Measurements from ENCODE around the gene CNTNAP2.

DNA sequence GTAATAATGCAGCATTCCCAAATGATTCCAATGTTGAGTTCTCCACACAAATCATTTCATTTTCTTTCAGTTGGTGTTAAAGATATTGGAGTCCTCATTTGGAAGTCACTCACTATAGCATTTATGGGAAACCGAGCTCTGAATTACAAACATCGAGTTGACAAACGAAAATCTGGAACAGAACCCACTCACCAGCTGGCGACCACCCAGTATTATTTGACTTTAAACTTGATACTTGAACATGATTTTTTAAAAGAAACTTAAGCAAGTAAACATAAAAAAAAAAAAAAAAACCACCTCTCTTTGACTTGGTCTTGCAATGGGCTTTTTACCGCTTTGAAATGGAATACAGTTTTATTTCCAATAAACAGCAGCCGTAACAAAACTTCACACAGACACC, 1897.4 kb downstream of the CNTNAP2 start:
- TF ChIP-seq EZH2phosphoT487 (IDR thresholded peaks at IDR 0.05; ENCODE audit: insufficient read depth, low read depth) (no peak), EZH2 (IDR thresholded peaks at IDR 0.05; ENCODE audit: insufficient read depth, poor library complexity, severe bottlenecking) (no peak)

Data from GM23248 (cell line).